K562 (cell line): ENCODE results near the gene SCN8A. TPM values are rescaled to one million over a fixed set of nuclear protein-coding genes. Genes with fewer than 3 reads are reported as not detected.

Source experiments
- ATAC-seq: fragments of 200-7000 bp; cut with Tn5 transposase; 3 replicates; pipeline ENCODE4 v1.9.1; 2020; ENCODE audit warnings: moderate library complexity
- BruUV-seq: library from RNA; stranded (reverse); fragments of 400-500 nt; replicated peaks from 2 replicates; lab custom pipeline; 2021; lab: Mats Ljungman, UMichigan
- CTCF ChIA-PET: fragments of 300-600 bp; formaldehyde crosslinking; extraction: SDS; loops from one replicate; lab custom pipeline; 2021; ENCODE audit warnings: low intra/inter-chr PET ratio; lab: Yijun Ruan, JAX
- POLR2A ChIA-PET: fragments of 300-600, 350-650 bp; sonication (Branson Sonifier 250); formaldehyde crosslinking; extraction: SDS; loops from one replicate; lab custom pipeline; 2021; ENCODE audit warnings: antibody characterized with exemption, inconsistent platforms; lab: Yijun Ruan, JAX
- DNase-seq, 4 experiments: peaks; one replicate each; pipeline versions ENCODE4 v3.0.0 to v3.0.0-alpha.2; 2011 to 2018; ENCODE audit warnings: low spot score in 3 of 4, mixed read lengths in 3 of 4; ENCODE audit errors: extremely low read depth in 1 of 4
- FAIRE-seq: peaks from 2 replicates; lab custom pipeline; 2011; peaks lifted over from hg19 to GRCh38; lab: Jason Lieb, UNC
- H2AFZ ChIP-seq: 2 replicates; pipeline ENCODE4 v1.6.0; 2011; ENCODE audit warnings: low read depth, low read length, control low read depth, inconsistent platforms
- H3K27ac ChIP-seq: fragments of 200-600 bp; 3 replicates; pipeline ENCODE4 v1.8.0; 2011; ENCODE audit warnings: low read depth, mild to moderate bottlenecking, control low read depth, inconsistent platforms, low read length, moderate library complexity, mixed read lengths; ENCODE audit errors: extremely low read depth
- H3K27me3 ChIP-seq, 2 experiments: fragments of 300-600 bp in 1 of 2; 2 replicates in 1 of 2; 3 replicates in 1 of 2; pipeline versions ENCODE4 v1.6.0 to v1.8.0; 2011; ENCODE audit warnings: inconsistent platforms in 2 of 2, low read length in 2 of 2, mild to moderate bottlenecking in 1 of 2, mixed read lengths in 1 of 2, moderate library complexity in 1 of 2; ENCODE audit not compliant: control insufficient read depth in 2 of 2, insufficient read depth in 2 of 2
- H3K36me3 ChIP-seq: fragments of 300-600 bp; 3 replicates; pipeline ENCODE4 v1.8.0; 2011; ENCODE audit warnings: mild to moderate bottlenecking, low read length, inconsistent platforms; ENCODE audit not compliant: control insufficient read depth, insufficient read depth
- H3K4me1 ChIP-seq, 2 experiments: fragments of 200-600 bp in 1 of 2; replicated peaks in 1 of 2; 2 replicates in 1 of 2; 3 replicates in 1 of 2; pipeline versions ENCODE4 v1.5.1 to v1.8.0; 2011; ENCODE audit warnings: inconsistent platforms in 2 of 2, low read length in 2 of 2, mild to moderate bottlenecking in 1 of 2, mixed read lengths in 1 of 2, moderate library complexity in 1 of 2; ENCODE audit not compliant: control insufficient read depth in 2 of 2, insufficient read depth in 2 of 2
- H3K4me2 ChIP-seq: 2 replicates; pipeline ENCODE4 v1.6.1; 2011; ENCODE audit warnings: low read length, control low read depth, inconsistent platforms, mixed read lengths; ENCODE audit not compliant: insufficient read depth
- H3K4me3 ChIP-seq: fragments of 200-600 bp; sonication (generic), shearing (Covaris generic); 2 replicates; pipeline ENCODE4 v1.5.1; 2016; ENCODE audit warnings: control low read depth, inconsistent platforms
- H3K79me2 ChIP-seq: fragments of 200-600 bp; 3 replicates; pipeline ENCODE4 v1.8.0; 2011; ENCODE audit warnings: low read length, inconsistent platforms; ENCODE audit not compliant: control insufficient read depth, insufficient read depth
- H3K9ac ChIP-seq, 2 experiments: 2 replicates each; pipeline versions ENCODE4 v1.6.0 to v1.6.1; 2011; ENCODE audit warnings: low read depth in 2 of 2, low read length in 2 of 2, control low read depth in 1 of 2, inconsistent platforms in 1 of 2, mild to moderate bottlenecking in 1 of 2, mixed read lengths in 1 of 2; ENCODE audit not compliant: insufficient read depth in 1 of 2
- H3K9me1 ChIP-seq: one replicate; pipeline ENCODE4 v1.6.0; 2011; ENCODE audit warnings: inconsistent platforms, mild to moderate bottlenecking, low read length, moderate library complexity; ENCODE audit not compliant: control insufficient read depth, insufficient read depth
- H3K9me3 ChIP-seq: replicated peaks from 2 replicates; pipeline ENCODE4 v1.5.1; 2011; ENCODE audit warnings: low read depth, low read length, inconsistent platforms; ENCODE audit not compliant: control insufficient read depth, insufficient read depth
- H4K20me1 ChIP-seq: replicated peaks from 2 replicates; pipeline ENCODE4 v1.6.1; 2011; ENCODE audit warnings: low read length, inconsistent platforms, mixed read lengths; ENCODE audit not compliant: control insufficient read depth, insufficient read depth
- BRF1 ChIP-seq: IDR thresholded peaks from 3 replicates; pipeline ENCODE4 v1.6.1; 2011; ENCODE audit warnings: borderline replicate concordance, mild to moderate bottlenecking; ENCODE audit not compliant: insufficient read length; ENCODE audit errors: extremely low read depth
- CREBBP ChIP-seq: IDR thresholded peaks from one replicate; pipeline ENCODE4 v1.6.1; 2012; ENCODE audit warnings: low read depth, mild to moderate bottlenecking, control low read depth, inconsistent platforms, low read length
- FOXM1 ChIP-seq, 2 experiments: fragments of 450-650 bp in 1 of 2; sonication (generic) in 1 of 2; formaldehyde crosslinking in 1 of 2; IDR thresholded peaks; 2 replicates each; pipeline versions ENCODE4 v1.6.1 to v1.9.0; 2017 to 2022; ENCODE audit warnings: low read depth in 2 of 2, mild to moderate bottlenecking in 2 of 2, missing genetic modification reagents in 1 of 2, moderate library complexity in 1 of 2
- KLF6 ChIP-seq: fragments of 250-450 bp; sonication (Bioruptor Pico); IDR thresholded peaks from 2 replicates; pipeline ENCODE4 v1.4.0; 2020; ENCODE audit warnings: mild to moderate bottlenecking, moderate library complexity, borderline replicate concordance
- NUFIP1 ChIP-seq: fragments of 450-650 bp; IDR thresholded peaks from 2 replicates; pipeline ENCODE4 v1.6.1; 2018; ENCODE audit not compliant: partially characterized antibody
- PHF20 ChIP-seq: fragments of 450-650 bp; IDR thresholded peaks from 2 replicates; pipeline ENCODE4 v1.6.1; 2018; ENCODE audit not compliant: partially characterized antibody
- PHTF2 ChIP-seq: fragments of 250-450 bp; sonication (Bioruptor Pico); IDR thresholded peaks from 2 replicates; pipeline ENCODE4 v1.5.0; 2021; ENCODE audit warnings: mild to moderate bottlenecking
- PURB ChIP-seq: sonication (generic); formaldehyde crosslinking; IDR thresholded peaks from 2 replicates; pipeline ENCODE4 v1.9.0; 2021; ENCODE audit warnings: low read depth, mild to moderate bottlenecking, missing genetic modification reagents
- TAF7 ChIP-seq: fragments of 450-650 bp; IDR thresholded peaks from 2 replicates; pipeline ENCODE4 v1.6.1; 2016; ENCODE audit warnings: missing genetic modification characterization, missing compliant biosample characterization
- U2AF2 ChIP-seq: fragments of 200-400 bp; formaldehyde crosslinking; optimal IDR thresholded peaks from 2 replicates; pipeline ENCODE3; 2017; ENCODE audit warnings: low read depth, mild to moderate bottlenecking, low read length
- ZNF134 ChIP-seq: fragments of 250-450 bp; sonication (Bioruptor Pico); conservative IDR thresholded peaks from 2 replicates; pipeline ENCODE4 v1.4.0; 2020
- ZNF212 ChIP-seq: fragments of 450-650 bp; formaldehyde crosslinking; IDR thresholded peaks from 2 replicates; pipeline ENCODE4 v1.4.0; 2020; ENCODE audit warnings: mild to moderate bottlenecking
- ZNF561 ChIP-seq: fragments of 450-650 bp; formaldehyde crosslinking; conservative IDR thresholded peaks from 2 replicates; pipeline ENCODE4 v1.4.0; 2020; ENCODE audit warnings: mild to moderate bottlenecking, moderate library complexity
- ZNF583 ChIP-seq: fragments of 250-450 bp; sonication (Bioruptor Pico); IDR thresholded peaks from 2 replicates; pipeline ENCODE4 v1.4.0; 2020
- ZNF717 ChIP-seq: fragments of 250-450 bp; sonication (Bioruptor Pico); IDR thresholded peaks from 2 replicates; pipeline ENCODE4 v1.5.0; 2021
- WGBS: fragments of 100-300 bp; shearing (Covaris generic); methylation state at CpG from one replicate; pipeline ENCODE4 v1.1.6; 2016; ENCODE audit warnings: low coverage, mixed read lengths; ENCODE audit not compliant: insufficient coverage; ENCODE audit errors: missing lambda C conversion rate; 5-methylcytosine and 5-hydroxymethylcytosine counted together
- in situ Hi-C: fragments of 300-500 bp; cut with MboI; formaldehyde crosslinking; loops from 4 replicates; pipeline ENCODE4 v1.15.0; 2018; ENCODE audit warnings: inconsistent platforms, mixed read lengths
- intact Hi-C: fragments of 100-400 bp; cut with micrococcal nuclease; formaldehyde crosslinking; loops from 2 replicates; pipeline ENCODE4 v1.14.2; 2022
- polyA plus RNA-seq, 8 experiments: library from polyadenylated mRNA; depleted of rRNA in 4 of 8; stranded (reverse) in 5 of 8; unstranded in 3 of 8; fragments of >200 nt; fragmentation: Nextera tagmentation in 2 of 8; fragmentation: Illumina TruSeq in 1 of 8; extraction: Ambion mirVana in 2 of 8; extraction: Trizol in 1 of 8; gene quantifications; 2 replicates each; pipeline versions ENCODE4 v1.2.1 to v1.2.3, GENCODE V29; 2011 to 2014; ENCODE audit warnings: inconsistent platforms in 1 of 8, missing spikeins in 1 of 8
- total RNA-seq, 7 experiments: library from RNA; depleted of rRNA in 6 of 7; stranded (reverse); fragments of >200 nt in 6 of 7; fragmentation: Illumina TruSeq in 2 of 7; extraction: Trizol in 2 of 7; gene quantifications; 2 replicates each; pipeline versions ENCODE4 v1.2.1 to v1.2.3, GENCODE V29; 2011 to 2021; ENCODE audit warnings: low replicate concordance in 1 of 7
- TF ChIP-seq, protein P1 (sequence below): fragments of 450-650 bp; IDR thresholded peaks from 2 replicates; pipeline ENCODE4 v1.7.1; 2018; ENCODE audit warnings: mild to moderate bottlenecking, low read depth; ENCODE audit not compliant: partially characterized antibody
- TF ChIP-seq, protein P2 (sequence below): fragments of 450-650 bp; IDR thresholded peaks from 2 replicates; pipeline ENCODE4 v1.6.1; 2017; ENCODE audit warnings: antibody characterized with exemption, mild to moderate bottlenecking

The SCN8A gene
- total and polyA plus RNA-seq, 9 of the 15 experiments (the other 6 are each of a cell fraction or from before 2014, with no cell fraction given) = 0.03 to 0.29 (median 0.15) TPM; not detected in 1

DNA sequence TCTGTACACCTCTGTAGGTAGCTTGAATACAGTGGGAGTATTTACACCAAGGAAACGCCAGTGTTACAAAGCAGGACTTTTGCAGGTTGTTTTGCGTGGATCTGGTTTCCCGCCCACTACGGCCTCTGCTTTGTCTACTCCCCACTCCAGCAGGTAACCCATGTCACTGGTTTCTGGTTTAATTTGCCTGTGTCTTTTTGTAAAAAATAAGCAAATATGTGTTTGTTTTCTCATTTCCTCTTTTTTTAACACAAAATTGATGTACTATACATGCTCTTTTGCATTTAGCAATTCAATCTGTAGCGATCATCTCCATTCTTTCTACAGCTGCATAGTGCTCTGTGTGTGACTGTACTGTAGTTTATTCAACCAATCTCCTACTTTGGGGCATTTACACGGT lies 43.4 kb upstream of the SCN8A start (continued):
- TF ChIP-seq, protein P1, sequence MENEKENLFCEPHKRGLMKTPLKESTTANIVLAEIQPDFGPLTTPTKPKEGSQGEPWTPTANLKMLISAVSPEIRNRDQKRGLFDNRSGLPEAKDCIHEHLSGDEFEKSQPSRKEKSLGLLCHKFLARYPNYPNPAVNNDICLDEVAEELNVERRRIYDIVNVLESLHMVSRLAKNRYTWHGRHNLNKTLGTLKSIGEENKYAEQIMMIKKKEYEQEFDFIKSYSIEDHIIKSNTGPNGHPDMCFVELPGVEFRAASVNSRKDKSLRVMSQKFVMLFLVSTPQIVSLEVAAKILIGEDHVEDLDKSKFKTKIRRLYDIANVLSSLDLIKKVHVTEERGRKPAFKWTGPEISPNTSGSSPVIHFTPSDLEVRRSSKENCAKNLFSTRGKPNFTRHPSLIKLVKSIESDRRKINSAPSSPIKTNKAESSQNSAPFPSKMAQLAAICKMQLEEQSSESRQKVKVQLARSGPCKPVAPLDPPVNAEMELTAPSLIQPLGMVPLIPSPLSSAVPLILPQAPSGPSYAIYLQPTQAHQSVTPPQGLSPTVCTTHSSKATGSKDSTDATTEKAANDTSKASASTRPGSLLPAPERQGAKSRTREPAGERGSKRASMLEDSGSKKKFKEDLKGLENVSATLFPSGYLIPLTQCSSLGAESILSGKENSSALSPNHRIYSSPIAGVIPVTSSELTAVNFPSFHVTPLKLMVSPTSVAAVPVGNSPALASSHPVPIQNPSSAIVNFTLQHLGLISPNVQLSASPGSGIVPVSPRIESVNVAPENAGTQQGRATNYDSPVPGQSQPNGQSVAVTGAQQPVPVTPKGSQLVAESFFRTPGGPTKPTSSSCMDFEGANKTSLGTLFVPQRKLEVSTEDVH = no peak
- TF ChIP-seq PURB = no peak
- no peak for TF ChIP-seq PHF20
- no peak for TF ChIP-seq FOXM1 (IDR thresholded peaks at IDR 0.05; ENCODE audit: low read depth)
- TF ChIP-seq FOXM1 (CRISPR knock-in tag; IDR thresholded peaks at IDR 0.05; ENCODE audit: low read depth) = no peak
- TF ChIP-seq TAF7 = no peak
- TF ChIP-seq ZNF561 = no peak

DNA sequence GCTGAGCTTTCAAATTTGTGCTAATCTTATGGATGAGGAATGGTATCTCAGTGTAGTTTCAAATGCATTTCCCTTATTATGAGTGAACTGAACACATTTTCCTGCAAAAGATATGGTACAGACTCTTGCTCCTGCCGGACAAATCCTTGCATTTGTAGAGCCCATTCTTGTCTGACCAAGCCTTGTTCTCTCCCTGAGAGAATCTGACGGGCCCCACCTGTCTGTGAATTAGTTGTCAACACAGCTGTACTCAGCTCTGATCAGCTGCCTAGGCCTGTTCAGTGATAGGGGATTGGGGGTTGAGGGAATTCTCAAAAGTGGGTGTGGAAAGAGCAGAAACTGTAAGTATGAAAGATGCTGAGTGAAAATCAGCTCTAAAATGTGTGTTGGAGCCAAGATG lies 42.8 kb upstream of the SCN8A start:
- in situ Hi-C loops = no loop called here
- Histone ChIP-seq H3K36me3 (no peaks in the 10 kb centered on the region), H3K9ac (no peak overlapping the region), H3K9me3 (no peaks in the 10 kb centered on the region), H4K20me1 (no peaks in the 10 kb centered on the region), H3K27ac (no peak overlapping the region), H3K4me1 (no peaks in the 10 kb centered on the region), H3K79me2 (no peaks in the 10 kb centered on the region), H3K27me3 (peaks cover 4 to 5% of the 10 kb centered on the region in 2 experiments; a peak in 2 of 5 replicates), H3K4me3 (no peak overlapping the region), H3K4me2 (no peak overlapping the region), H2AFZ (no peak overlapping the region), H3K9me1 (no peaks in the 10 kb centered on the region)
- intact Hi-C loops = no loop called here
- FAIRE-seq (no peak), DNase-seq (no peak), ATAC-seq (no peak)
- no TSS peak for BruUV-seq
- CTCF ChIA-PET = no interaction called here
- 0% methylated on average over 2 of the region's 2 CpGs for WGBS
- POLR2A ChIA-PET = interaction anchor here (0.6 to 0.9 kb wide), 2 partner anchors 11 to 16 kb away, joined by 3 to 4 read pairs; no protein-coding TSS in a partner anchor
- no peak for TF ChIP-seq KLF6 (CRISPR knock-in tag)
- TF ChIP-seq CREBBP = no peak
- no peak for TF ChIP-seq BRF1
- no peak for TF ChIP-seq PHTF2
- no peak for TF ChIP-seq ZNF134 (CRISPR knock-in tag)
- TF ChIP-seq, protein P2, sequence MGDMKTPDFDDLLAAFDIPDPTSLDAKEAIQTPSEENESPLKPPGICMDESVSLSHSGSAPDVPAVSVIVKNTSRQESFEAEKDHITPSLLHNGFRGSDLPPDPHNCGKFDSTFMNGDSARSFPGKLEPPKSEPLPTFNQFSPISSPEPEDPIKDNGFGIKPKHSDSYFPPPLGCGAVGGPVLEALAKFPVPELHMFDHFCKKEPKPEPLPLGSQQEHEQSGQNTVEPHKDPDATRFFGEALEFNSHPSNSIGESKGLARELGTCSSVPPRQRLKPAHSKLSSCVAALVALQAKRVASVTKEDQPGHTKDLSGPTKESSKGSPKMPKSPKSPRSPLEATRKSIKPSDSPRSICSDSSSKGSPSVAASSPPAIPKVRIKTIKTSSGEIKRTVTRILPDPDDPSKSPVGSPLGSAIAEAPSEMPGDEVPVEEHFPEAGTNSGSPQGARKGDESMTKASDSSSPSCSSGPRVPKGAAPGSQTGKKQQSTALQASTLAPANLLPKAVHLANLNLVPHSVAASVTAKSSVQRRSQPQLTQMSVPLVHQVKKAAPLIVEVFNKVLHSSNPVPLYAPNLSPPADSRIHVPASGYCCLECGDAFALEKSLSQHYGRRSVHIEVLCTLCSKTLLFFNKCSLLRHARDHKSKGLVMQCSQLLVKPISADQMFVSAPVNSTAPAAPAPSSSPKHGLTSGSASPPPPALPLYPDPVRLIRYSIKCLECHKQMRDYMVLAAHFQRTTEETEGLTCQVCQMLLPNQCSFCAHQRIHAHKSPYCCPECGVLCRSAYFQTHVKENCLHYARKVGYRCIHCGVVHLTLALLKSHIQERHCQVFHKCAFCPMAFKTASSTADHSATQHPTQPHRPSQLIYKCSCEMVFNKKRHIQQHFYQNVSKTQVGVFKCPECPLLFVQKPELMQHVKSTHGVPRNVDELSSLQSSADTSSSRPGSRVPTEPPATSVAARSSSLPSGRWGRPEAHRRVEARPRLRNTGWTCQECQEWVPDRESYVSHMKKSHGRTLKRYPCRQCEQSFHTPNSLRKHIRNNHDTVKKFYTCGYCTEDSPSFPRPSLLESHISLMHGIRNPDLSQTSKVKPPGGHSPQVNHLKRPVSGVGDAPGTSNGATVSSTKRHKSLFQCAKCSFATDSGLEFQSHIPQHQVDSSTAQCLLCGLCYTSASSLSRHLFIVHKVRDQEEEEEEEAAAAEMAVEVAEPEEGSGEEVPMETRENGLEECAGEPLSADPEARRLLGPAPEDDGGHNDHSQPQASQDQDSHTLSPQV = no peak
- no peak for TF ChIP-seq ZNF583 (CRISPR knock-in tag)
- no peak for TF ChIP-seq ZNF717
- TF ChIP-seq ZNF212 (CRISPR knock-in tag) = no peak
- TF ChIP-seq U2AF2 = no peak
- no peak for TF ChIP-seq NUFIP1
